NCI-H2029 (cell line): ENCODE measurements around the gene PLPPR5.

Source experiments
- DNase-seq: peaks from one replicate; lab custom pipeline; 2025; lab: John Stamatoyannopoulos, UW

The PLPPR5 gene

GRCh38 chr1:98849969-98850636 is 154.6 kb downstream of the PLPPR5 start:
- no peak for DNase-seq

GRCh38 chr1:98842241-98842640 is 162.4 kb downstream of the PLPPR5 start:
- DNase-seq = no peak
